ENCODE results near the gene SELENOW.

SELENOW gene

GRCh38 chr19:47832723-47833122 is 54.2 kb downstream of the SELENOW start:
- no peak for DNase-seq

All from femur (tissue), 1 donor.